Measurements from ENCODE around the gene GAS2L2.

DNA sequence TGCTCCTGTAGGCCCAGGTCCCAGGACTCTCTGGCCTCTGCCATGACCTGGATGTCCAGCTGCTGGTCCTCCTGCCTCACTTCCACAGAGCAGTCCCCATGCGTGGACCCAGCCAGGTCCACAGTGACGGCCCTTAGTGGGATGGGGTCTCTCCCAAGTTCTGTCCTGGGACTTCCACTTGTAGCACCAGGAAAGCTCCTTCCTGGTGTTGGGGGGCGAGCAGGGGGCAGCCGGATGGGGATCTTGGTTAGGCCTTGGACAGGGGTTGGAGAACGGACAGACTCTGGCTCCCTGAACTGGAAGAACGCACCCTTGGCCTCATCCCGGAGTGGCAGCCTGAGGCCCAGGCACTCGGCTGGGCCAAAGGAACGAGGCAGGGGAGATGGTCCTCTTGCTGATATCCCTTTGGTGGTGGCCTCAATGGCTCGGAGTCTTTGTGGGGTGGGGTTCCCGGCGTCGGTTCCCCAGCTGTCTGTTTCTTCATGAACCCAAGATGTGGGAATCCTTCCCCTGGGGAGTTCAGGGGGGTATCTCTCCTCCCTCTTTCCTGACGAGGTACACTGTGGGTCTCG, 7.2 kb downstream of the GAS2L2 start:
- TF ChIP-seq, protein P1, sequence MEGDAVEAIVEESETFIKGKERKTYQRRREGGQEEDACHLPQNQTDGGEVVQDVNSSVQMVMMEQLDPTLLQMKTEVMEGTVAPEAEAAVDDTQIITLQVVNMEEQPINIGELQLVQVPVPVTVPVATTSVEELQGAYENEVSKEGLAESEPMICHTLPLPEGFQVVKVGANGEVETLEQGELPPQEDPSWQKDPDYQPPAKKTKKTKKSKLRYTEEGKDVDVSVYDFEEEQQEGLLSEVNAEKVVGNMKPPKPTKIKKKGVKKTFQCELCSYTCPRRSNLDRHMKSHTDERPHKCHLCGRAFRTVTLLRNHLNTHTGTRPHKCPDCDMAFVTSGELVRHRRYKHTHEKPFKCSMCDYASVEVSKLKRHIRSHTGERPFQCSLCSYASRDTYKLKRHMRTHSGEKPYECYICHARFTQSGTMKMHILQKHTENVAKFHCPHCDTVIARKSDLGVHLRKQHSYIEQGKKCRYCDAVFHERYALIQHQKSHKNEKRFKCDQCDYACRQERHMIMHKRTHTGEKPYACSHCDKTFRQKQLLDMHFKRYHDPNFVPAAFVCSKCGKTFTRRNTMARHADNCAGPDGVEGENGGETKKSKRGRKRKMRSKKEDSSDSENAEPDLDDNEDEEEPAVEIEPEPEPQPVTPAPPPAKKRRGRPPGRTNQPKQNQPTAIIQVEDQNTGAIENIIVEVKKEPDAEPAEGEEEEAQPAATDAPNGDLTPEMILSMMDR (IDR thresholded peaks at IDR 0.05 in 4 of 5, conservative IDR thresholded peaks at IDR 0.05 in 1 of 5) = no peak
- no peak for TF ChIP-seq POLR2A (IDR thresholded peaks at IDR 0.05)
